HG03103 (cell line): Measurements from ENCODE around the gene TCFL5.
A peak's percentile ranks its signal among the peaks of the same experiment; 100 is the strongest.

Experiments
- ATAC-seq: cut with Tn5 transposase; IDR thresholded peaks from one replicate; pipeline ENCODE4 v1.9.1; 2021; ENCODE audit warnings: low read depth; ENCODE audit not compliant: unreplicated experiment

Gene TCFL5

GRCh38 chr20:62861726-62862336, at the start of gene TCFL5:
TSS of gene TCFL5 (minus strand) at chr20:62861822. CDS start at chr20:62861670, 152 bp downstream.
- peak; percentile 63 for ATAC-seq

DNA sequence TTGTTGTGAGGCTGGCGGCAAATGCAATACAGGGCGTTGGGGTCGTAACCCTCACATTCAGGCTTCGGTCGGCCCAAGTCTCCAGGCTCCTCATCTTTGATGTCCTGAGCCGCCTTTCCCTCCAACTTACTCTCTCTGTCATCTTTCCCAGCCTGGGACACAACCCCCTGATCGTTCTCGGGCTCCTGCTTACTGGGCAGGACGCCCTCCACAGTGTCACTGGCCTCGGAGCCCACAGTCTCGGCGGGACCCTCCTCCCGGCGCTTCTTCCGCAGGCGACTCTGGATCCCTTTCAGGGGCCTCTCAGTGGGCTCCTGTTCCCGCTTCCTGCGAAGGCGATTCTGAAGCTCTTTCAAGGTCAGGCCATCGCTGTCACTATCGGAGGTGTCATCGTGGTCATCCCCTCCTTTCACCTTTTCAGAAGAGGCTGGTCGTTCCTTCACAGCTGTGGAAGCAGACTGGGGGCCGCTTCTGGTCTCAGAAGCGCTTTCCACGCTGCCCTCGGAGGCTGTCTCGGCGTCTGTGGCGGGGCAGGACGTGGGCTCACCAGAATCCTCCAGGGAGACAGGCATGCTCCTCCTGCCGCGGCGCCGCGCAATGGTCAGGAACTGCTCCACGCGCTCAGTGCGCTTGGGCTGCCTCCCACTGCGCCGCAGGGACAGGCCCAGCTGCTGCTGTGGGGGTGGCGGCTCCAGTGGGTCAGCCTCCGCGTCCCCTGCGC, 49.3 kb upstream of the TCFL5 start:
- ATAC-seq, result no peak

- no peak for ATAC-seq
Measured at GRCh38 chr20:62910217-62910766, 48.7 kb upstream of the TCFL5 start.

- no peak for ATAC-seq
Measured at GRCh38 chr20:62908971-62909791, 47.6 kb upstream of the TCFL5 start.

DNA sequence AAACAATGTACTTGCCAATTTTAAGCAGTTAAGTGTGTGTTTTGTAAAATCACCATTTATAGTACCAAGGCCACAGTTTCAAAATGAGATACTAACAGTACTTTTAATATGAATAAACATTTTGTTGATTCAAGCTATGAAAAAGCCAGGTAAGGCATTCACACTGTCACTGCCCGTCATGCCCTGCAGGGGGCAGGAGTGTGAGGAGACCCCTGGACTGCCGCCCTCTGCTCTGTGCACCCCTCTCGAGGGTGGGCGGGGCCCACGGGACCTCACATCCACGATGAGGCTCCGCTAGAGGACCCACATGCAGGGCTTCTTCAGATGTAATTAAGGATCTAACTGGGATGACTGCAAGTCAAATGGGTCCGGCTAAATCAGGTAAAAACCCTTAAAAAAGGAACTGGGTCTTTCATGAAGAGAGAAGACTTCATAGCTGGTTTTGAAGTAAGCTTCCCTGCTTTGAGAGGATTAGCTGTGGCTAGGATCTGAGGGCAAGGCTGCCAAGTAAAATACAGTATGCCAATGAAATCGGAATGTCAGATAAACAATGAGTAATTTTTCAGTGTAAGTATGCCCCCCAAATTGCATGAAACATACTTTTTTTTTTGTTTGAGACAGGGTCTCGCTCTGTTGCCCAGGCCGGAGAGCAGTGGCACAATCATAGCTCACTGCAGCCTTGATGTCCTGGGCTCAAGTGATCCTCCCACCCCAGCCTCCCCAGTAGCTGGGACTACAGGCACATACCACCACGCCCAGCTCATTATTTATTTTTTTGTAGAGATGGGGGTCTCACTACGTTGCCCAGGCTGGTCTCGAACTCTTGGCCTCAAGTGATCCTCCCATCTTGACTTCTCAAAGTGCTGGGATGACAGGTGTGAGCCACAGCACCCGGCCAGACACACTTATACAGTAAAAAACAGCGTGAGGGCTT, 46.0 kb upstream of the TCFL5 start:
- ATAC-seq, result no peak

- ATAC-seq, result no peak
Measured at GRCh38 chr20:62906647-62907375, 45.2 kb upstream of the TCFL5 start.

GRCh38 chr20:62906209-62906608, 44.6 kb upstream of the TCFL5 start:
- no peak for ATAC-seq

GRCh38 chr20:62905536-62906117, 44.0 kb upstream of the TCFL5 start:
- ATAC-seq, result no peak

DNA sequence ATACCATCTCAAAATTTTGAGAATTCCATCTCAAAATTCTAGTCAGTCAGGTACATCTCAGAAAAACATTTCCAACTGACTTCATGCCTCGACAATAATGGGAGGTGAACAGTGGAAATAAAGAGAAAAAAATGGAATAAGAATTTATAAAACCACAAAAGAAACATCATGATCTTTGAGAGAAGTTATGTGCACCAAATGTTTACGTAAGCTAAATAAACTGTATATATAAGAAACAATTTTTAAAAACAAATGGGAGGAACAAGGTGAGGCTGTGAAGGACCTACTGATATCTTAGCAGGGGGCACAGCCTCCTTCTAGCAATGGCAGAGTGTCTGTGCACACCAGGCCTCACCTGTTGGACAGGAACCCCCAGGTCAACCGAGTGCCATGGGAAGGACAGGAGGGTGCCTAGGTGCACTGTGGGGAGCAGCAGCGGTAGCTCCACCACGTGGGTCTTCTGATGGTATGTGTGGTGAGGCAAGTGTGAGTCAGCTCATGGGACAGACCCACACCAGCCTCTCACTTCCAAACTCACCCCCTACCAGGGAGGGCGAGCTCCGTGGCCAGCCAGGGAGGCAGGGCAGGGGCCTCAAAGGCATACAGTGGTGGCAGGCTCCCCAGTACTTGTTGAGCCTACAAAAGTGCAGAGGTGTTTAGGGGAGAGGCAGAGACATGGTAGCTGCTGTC, 41.4 kb upstream of the TCFL5 start:
- ATAC-seq, result no peak

GRCh38 chr20:62901891-62902290, 40.3 kb upstream of the TCFL5 start:
- no peak for ATAC-seq

- ATAC-seq, result peak; percentile 16
Measured at GRCh38 chr20:62900692-62901584, 39.3 kb upstream of the TCFL5 start.

DNA sequence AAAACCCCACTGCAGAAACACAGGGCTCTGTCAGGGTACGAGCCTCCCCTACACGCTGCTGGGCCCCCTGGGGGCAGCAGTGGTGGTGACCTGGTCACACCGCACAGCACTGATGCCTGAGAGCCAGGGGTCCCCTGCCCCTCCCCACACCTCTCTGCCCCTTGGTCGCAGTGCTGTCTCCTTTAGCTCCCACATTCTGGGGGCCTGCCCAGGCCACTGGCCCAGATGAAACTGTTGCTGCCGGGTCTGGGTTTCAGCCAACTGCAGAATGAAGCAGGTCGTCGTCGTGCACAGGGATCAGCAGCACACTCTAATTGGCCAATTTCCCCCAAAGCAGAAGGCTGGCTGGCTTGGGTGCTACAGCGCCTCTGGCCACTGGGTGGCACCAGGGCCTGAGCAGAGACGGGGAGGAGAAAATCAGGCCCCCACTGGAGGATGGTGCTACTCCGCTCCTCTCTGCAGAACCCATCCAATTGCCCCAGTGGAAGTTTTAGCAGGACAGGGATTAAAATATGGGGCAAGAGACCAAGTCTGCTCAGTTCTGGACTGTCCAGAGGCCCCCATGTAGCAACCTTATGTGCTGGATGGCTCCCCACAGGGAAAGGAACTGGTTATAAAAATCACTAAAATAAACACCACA, 38.5 kb upstream of the TCFL5 start:
- peak; percentile 74 for ATAC-seq

- ATAC-seq, result peak; percentile 2
Measured at GRCh38 chr20:62899633-62900051, 38.0 kb upstream of the TCFL5 start.

DNA sequence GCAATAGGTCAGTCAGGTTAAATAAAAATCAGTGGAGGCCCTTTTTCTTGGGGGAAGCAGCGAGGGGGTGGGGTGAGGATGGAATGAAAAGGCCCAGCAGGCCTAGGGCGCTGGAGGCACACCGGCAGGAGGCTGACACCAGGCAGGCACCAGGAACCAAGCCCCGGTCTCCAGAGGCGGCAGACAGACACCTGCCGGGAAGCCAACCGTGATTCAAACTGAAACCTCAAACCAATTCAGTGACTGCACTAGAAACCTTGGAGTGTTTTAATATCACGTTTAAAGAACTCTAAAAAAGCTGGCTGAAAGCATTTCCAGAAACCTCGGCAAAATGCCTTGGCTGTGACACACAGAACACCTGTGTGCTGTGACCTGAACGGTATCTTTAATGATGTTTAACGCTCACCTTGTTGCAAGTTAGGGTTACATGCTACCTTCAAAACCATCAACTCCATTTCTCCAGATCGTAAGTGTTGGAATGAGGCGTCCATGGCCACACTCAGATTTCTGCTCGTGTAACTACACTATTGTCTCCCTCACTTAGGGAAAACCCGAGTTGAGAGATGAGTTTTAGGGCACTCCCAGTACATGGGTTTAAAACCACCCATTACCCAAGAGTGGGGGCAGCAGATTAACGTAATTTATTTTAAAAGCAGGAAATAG, 37.5 kb upstream of the TCFL5 start:
- ATAC-seq, result no peak

GRCh38 chr20:62898093-62898964, 36.7 kb upstream of the TCFL5 start:
- ATAC-seq, result no peak

DNA sequence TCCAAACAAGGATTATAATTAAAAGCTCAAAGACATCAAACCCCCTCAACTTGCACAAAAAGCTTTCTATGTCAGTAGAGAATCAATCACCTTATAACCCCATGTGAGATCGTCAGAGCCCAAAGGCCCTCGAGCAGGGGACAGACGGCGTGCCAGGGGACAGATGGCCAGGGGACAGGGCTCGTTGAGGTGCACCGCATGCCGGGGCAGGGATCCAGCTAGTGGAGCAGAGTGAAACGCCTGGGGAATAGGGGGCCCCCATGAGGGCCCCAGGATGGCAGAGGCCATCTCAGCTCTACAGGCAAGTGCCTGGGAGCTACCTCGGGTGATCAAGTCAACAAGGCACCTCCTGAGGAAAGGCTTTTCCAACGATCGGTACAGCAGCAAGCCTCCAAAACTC, 36.0 kb upstream of the TCFL5 start:
- ATAC-seq, result no peak
